Bronchial epithelial cell (primary cell): ENCODE measurements around the gene MMP2. TPM values are rescaled to one million over a fixed set of nuclear protein-coding genes. Genes with fewer than 3 reads are reported as not detected.
A peak's percentile ranks its signal among the peaks of the same experiment; 100 is the strongest.

Experiments used
- DNase-seq: peaks from one replicate; pipeline ENCODE4 v3.0.0-alpha.2; 2010; ENCODE audit warnings: low read depth
- FAIRE-seq: peaks from 2 replicates; lab custom pipeline; 2011; peaks lifted over from hg19 to GRCh38; lab: Jason Lieb, UNC
- H3K27me3 ChIP-seq: 2 replicates; pipeline ENCODE4 v1.5.1; 2011; ENCODE audit warnings: low read length; ENCODE audit not compliant: control insufficient read depth, insufficient read depth
- H3K36me3 ChIP-seq: 2 replicates; pipeline ENCODE4 v1.5.1; 2011; ENCODE audit warnings: low read length; ENCODE audit not compliant: control insufficient read depth, insufficient read depth
- H3K4me3 ChIP-seq: 2 replicates; pipeline ENCODE4 v1.5.1; 2011; ENCODE audit warnings: mild to moderate bottlenecking, low read depth, low read length, control low read depth
- total RNA-seq: library from RNA; depleted of rRNA; stranded (reverse); fragments of >200 nt; gene quantifications from 2 replicates; pipeline ENCODE4 v1.2.1, GENCODE V29; 2014
- TF ChIP-seq, protein P1 (sequence below): IDR thresholded peaks from 2 replicates; pipeline ENCODE4 v1.5.1; 2011; ENCODE audit warnings: mild to moderate bottlenecking, moderate library complexity, low read length, control low read depth, inconsistent platforms; ENCODE audit not compliant: insufficient read depth, severe bottlenecking

Gene MMP2
- total RNA-seq, 1 donor from 2014 or later, result 12.4 TPM

DNA sequence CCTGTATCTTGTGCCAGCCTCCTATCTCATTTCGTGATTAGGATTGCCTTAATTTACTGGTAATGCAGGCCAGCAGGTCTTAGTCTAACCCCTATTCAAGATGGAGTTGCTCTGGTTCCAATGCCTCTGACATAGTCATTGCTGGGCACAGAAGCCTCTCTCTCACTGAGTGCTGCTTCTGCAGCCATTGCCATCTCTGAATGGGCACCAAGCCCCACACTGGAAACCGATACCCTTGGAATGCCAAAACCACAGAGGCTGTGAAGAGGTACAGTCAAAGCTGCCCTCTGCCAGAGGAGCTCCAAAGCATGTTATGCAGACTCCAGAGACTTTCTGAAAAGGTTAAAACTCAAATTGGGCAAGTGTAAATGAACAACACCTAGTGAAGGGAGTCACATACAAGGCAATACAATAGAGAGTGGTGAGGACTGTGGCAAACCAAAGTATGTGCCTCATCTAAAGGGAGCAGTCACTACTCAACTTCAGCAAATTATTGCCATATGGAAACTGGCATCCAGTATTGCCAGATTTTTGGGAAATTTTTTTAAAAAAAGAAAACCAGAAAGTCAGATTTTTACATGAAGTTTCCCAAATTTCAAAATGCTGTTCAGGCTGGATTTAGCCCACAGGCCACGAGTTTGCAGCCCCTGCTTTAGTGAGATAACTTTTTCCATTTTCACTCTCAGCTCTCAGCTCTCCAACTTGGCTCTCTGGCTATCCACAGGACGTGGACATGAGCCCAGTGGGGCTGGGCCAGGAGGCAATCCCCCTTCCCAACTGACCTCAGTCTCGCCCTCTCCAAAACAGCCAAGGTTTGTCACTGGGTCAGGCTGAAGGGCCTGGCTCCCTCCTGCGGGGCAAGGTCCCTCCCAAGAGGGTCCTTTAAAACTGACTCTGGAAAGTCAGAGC, 2.1 kb upstream of the MMP2 start:
- no peaks in the 10 kb centered on the region for H3K27me3 ChIP-seq
- no peaks in the 10 kb centered on the region for H3K36me3 ChIP-seq
- H3K4me3 ChIP-seq, result no peak overlapping the region
- no peak for DNase-seq
- FAIRE-seq, result no peak
- TF ChIP-seq, protein P1, sequence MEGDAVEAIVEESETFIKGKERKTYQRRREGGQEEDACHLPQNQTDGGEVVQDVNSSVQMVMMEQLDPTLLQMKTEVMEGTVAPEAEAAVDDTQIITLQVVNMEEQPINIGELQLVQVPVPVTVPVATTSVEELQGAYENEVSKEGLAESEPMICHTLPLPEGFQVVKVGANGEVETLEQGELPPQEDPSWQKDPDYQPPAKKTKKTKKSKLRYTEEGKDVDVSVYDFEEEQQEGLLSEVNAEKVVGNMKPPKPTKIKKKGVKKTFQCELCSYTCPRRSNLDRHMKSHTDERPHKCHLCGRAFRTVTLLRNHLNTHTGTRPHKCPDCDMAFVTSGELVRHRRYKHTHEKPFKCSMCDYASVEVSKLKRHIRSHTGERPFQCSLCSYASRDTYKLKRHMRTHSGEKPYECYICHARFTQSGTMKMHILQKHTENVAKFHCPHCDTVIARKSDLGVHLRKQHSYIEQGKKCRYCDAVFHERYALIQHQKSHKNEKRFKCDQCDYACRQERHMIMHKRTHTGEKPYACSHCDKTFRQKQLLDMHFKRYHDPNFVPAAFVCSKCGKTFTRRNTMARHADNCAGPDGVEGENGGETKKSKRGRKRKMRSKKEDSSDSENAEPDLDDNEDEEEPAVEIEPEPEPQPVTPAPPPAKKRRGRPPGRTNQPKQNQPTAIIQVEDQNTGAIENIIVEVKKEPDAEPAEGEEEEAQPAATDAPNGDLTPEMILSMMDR, result no peak

DNA sequence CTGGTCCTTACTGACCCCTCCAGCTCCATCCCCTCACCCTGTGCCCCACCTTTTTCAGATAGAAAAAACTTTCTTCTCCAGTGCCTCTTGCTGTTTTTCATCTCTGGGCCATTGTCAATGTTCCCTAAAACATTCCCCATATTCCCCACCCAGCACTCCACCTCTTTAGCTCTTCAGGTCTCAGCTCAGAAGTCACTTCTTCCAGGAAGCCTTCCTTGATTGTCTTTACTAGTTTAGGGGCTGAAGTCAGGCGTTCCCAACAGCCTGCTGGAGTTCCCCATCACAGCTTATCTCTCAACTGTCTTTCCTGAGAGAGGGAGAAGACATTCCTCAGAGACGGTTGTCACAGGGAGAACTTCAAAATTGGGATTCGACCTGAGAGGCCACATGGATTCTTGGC, 1.3 kb upstream of the MMP2 start:
- H3K36me3 ChIP-seq, result no peaks in the 10 kb centered on the region
- DNase-seq (no peak), FAIRE-seq (no peak)
- no peak overlapping the region for H3K4me3 ChIP-seq
- TF ChIP-seq, protein P1, result no peak
- H3K27me3 ChIP-seq, result no peaks in the 10 kb centered on the region

DNA sequence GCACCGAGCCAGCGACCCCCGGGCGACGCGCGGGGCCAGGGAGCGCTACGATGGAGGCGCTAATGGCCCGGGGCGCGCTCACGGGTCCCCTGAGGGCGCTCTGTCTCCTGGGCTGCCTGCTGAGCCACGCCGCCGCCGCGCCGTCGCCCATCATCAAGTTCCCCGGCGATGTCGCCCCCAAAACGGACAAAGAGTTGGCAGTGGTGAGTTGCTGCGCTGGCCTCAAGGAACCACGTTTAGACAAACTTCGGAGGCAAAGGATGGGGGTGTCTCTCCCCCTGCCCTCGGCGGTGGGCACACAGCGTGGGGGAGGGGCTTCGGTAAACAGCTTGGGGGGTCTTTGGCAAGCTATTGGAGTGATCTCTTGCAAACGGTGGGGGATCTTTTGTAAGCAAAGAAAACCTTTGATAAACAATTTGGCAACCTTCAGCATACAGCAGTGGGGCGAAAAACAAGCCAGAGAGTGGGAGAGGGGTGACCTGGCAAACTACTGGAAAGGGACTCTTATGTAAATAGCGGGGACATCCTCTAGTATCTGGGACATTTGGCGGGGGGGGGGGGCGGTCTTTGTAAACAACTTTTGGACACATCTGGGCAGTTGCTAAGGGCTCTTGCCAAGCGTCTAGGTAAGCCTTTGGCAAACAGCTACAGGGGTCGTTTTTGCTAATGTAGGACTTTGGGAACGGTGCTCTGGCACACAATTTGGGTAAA, 587 bp downstream of the MMP2 start:
- Histone ChIP-seq H3K36me3 (peaks cover 2% of the 10 kb centered on the region), H3K27me3 (no peaks in the 10 kb centered on the region), H3K4me3 (peak overlapping the region; percentile 36)
- TF ChIP-seq, protein P1, result no peak
- DNase-seq, result no peak
- no peak for FAIRE-seq

GRCh38 chr16:55480228-55480655, 1.2 kb downstream of the MMP2 start:
- FAIRE-seq, result no peak
- Histone ChIP-seq H3K36me3 (peaks cover 2% of the 10 kb centered on the region), H3K4me3 (no peak overlapping the region), H3K27me3 (no peaks in the 10 kb centered on the region)
- DNase-seq, result no peak
- TF ChIP-seq, protein P1, result no peak

DNA sequence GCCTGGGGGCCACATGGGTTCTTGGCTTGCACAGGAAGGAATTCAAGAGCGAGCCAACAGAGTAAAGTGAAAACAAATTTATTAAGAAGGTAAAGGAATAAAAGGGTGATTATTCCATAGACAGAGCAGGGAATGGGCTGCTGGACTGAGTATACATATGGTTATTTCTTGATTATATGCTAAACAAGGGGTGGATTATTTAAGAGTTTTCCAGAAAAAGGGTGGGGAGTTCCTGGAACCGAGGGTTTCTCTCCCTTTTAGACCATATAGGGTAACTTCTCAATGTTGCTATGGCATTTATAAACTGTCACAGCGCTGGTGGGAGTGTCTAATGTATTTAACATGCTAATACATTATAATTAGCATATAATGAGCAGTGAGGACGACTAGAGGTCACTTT, 2.0 kb downstream of the MMP2 start:
- Histone ChIP-seq H3K27me3 (no peaks in the 10 kb centered on the region), H3K4me3 (no peak overlapping the region), H3K36me3 (peaks cover 2% of the 10 kb centered on the region)
- TF ChIP-seq, protein P1, result no peak
- DNase-seq, result no peak
- FAIRE-seq, result no peak
